NCI-H1092 (cell line): ENCODE results near the gene BABAM2.

Experiments used
- DNase-seq: peaks from one replicate; lab custom pipeline; 2025; lab: John Stamatoyannopoulos, UW

Gene BABAM2

DNA sequence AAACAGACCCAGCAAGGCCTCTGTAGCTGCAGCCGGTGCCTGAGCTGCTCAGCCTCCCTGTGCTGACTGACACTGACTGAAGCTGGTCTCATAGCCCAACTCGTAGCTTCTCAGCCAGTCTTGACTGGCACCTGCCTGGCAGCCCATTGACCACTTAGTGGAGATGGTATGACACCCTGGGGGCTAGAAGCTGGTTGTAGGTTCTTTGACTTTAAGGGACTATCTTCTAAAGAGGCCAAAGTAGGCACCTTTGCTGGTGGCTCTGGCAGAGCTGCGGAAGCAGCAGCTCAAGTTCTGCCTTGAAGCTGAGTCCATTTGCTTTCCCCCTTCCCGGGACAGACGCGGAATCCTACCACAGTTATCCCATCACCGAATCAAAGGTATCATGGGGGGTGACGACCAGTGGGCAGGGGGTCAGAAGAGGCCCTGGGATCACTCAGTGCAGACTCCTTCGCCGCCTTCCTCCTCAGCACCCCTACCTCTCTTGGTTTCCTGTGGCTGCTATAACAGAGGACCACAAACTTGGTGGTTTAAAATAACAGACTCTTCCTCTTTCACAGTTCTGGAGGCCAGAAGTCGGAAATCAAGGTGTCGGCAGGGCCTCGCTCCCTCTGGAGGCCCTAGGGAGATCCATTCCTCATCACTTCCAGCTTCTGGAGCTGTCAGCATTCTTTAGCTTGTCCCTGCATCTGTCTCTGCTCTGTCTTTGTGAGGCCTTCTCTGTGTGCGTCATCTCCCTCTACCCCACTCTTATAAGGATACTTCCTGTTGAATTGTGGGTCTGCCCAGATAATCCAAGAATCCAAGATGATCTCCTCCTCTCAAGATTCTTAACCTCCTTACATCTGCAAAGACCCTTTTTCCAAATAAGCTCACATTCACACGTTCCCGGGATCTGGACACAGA is 488.4 kb downstream of the BABAM2 start:
- DNase-seq, result no peak

DNA sequence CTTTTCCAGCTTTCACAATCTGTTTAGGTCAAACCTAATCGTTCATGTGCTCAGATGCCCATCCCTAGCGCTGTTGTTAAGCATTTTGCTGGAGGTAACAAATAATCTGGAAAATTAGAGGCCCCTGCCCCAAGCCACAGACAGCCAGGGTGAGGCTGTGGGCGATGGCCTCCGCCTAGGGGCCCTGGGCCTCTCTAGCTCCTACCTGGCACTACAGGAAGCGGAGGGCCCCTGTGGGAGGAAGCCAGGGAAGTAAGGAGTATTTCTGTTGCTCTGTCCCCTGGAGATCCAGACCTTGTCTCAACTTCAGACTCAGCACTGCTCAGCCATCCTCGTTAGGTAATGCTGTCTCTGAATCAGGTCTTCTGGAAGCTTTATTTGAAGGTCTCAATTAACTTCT is 489.7 kb downstream of the BABAM2 start:
- no peak for DNase-seq

DNA sequence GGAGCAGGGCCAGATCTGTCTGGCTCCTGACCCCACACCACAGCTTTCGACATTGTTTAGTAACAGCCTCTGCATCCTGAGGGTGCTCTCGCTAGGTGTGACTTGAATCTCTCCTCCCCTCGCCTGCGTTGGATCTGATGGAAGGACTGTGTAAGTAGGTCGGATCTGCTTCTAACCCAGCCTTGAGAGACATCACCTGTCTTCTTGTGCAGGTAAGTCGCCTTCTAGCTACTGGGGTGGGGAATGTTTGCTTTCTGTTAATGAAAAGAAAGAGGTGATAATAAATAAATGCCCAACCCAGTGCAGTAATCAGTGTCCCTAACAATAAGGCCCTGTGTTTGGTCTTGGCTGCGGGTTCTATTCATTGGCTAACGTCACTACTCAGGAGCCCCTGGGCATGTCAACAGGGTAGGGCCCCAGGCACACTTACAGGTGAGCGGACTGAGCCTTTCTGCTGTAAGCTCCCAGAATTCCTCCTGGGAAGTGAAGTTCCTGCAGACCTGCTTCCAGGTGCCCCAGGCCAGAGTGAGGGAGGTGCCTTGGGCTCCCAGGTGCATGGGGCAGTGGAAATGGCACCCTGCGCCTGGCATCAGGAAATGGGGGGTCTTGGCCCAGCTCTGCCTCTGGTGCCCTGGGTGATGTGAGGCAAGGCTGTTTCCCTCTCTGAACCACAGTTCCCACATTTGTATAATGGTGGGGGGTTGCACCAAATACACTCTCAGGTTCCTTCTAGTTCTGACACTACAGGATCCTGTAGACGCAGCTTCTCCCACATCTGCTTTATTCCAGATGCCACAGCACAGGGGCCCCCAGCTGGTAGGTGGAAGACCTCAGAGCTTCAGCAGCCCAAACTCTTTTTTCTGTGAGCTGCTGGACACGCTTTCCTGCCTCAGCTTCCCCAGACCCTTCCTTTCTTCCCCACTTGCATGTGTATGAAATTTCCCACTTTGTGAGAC is 491.0 kb downstream of the BABAM2 start:
- no peak for DNase-seq

DNA sequence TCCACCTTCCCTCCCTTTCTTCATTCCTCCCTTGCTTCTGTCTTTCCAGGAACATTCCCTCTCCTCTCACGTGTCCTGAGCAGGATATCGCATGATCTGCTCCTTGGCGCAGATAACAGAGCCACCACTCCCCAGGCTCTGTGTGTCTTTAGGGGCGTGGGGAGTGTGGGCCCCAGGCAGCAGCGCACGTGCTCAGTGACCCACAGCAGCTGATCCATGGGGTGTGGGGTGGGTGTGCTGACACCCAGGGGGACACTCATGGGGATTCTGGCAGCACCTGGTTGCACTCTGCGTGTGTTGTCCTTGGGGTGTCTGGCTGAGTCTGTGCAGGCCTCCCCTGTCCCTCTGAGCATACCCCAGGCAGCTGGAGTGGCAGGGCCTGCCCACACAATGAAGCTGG is 492.2 kb downstream of the BABAM2 start:
- no peak for DNase-seq

DNA sequence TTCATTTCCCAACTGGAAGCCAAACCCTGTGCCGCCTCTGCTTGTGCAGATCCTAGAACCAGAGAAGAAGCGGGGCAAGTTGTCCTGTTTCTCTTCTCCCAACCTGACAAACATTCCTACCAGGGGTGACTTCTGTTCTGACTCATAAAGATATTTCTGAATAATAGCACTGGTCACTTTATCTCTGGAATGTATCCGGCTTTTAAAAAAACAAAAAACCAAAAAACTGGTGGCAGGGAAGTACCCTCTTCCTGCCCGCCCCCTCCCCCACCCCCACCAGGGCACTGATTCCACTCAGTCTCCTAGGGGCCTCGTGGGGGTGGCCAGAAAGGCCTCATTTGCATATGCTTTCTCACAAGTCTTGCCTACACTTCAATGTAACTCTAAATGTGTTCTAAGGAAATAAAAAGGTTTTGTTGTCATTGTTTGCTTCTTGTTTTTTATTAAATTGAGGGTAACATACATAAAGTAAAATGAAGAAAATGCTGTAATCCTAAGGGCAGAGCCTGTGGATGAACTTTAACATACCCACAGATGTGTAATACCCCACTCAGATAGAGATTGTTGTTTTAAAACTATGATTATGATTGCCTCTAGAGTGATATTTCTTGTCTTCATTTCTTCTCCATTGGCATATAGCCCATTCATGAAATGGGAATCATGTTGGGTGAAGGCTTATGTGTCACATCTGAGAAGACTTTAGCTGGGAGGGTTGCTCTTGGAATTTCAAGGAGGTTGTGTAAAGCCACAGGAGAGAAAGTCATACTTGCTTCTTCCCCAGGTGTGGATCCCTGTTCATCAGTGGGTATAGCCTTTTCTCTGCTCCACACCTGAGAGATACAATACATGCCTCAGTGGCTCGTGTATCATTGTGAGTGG is 496.8 kb downstream of the BABAM2 start:
- DNase-seq, result no peak
